Uterus (tissue), 4 donors: ENCODE data around the gene DBP. TPM values are rescaled to one million over a fixed set of nuclear protein-coding genes. Genes with fewer than 3 reads are reported as not detected.
"Not testable (repeated sequence)": the region's sequence is repeated elsewhere in the genome, so short reads cannot be mapped to it uniquely, and the experiment has no call there.

Experiments used
- DNase-seq, 2 donors: peaks; one replicate each; pipeline ENCODE4 v3.0.0-alpha.2; 2019 to 2020
- H3K27ac ChIP-seq, 2 donors: fragments of 200-600 bp; sonication (generic); 1 replicate in 1 of 2; 2 replicates in 1 of 2; pipeline ENCODE4 v1.5.1; 2016 to 2018
- H3K27me3 ChIP-seq, 2 donors: fragments of 200-600 bp; sonication (generic); one replicate each; pipeline ENCODE4 v1.5.1; 2018 to 2019; ENCODE audit warnings: control low read depth in 1 of 2
- H3K36me3 ChIP-seq, 2 donors: fragments of 200-600 bp; sonication (generic); one replicate each; pipeline ENCODE4 v1.5.1; 2019; ENCODE audit warnings: control low read depth in 1 of 2
- H3K4me1 ChIP-seq, 2 donors: fragments of 200-600 bp; sonication (generic); one replicate each; pipeline ENCODE4 v1.5.1; 2018 to 2019; ENCODE audit warnings: control low read depth in 1 of 2
- H3K4me3 ChIP-seq, 2 donors: fragments of 200-600 bp; sonication (generic); 1 replicate in 1 of 2; 2 replicates in 1 of 2; pipeline ENCODE4 v1.5.1; 2018 to 2019; ENCODE audit warnings: mild to moderate bottlenecking in 1 of 2
- H3K9me3 ChIP-seq, 2 donors: fragments of 200-600 bp; sonication (generic); one replicate each; pipeline ENCODE4 v1.5.1; 2019; ENCODE audit warnings: control low read depth in 1 of 2
- CTCF ChIP-seq, 4 experiments: fragments of 200-600 bp in 2 of 4; fragments of 450-650 bp in 2 of 4; sonication (generic) in 2 of 4; IDR thresholded peaks; one replicate each; pipeline ENCODE4 v1.5.1; 2016 to 2019; ENCODE audit warnings: antibody characterized with exemption in 4 of 4, mild to moderate bottlenecking in 2 of 4, moderate library complexity in 1 of 4
- POLR2A ChIP-seq, 2 donors: fragments of 450-650 bp; IDR thresholded peaks; one replicate each; pipeline ENCODE4 v1.6.1; 2016; ENCODE audit warnings: antibody characterized with exemption in 2 of 2, mild to moderate bottlenecking in 1 of 2, moderate library complexity in 1 of 2
- intact Hi-C: fragments of 100-400 bp; cut with DNase I; formaldehyde crosslinking; loops from one replicate; pipeline ENCODE4 v1.15.1; 2023; ENCODE audit warnings: low total_unique reads
- total RNA-seq, 4 donors: library from RNA; depleted of rRNA in 3 of 4; stranded (reverse); fragments of >200 nt in 3 of 4; gene quantifications; one replicate each; pipeline versions ENCODE4 v1.1.0 to v1.2.4, GENCODE V29; 2014 to 2023
- donor health status: DM: yes; HTN: yes; CAD: no.

DBP gene
- total RNA-seq, 4 donors from 2014 or later: 3.1 to 29.8 (median 11.3) TPM; not detected in 1

GRCh38 chr19:48681127-48681470, 43.9 kb upstream of the DBP start:
- no peak for DNase-seq
- intact Hi-C loops: no loop called here
- H3K4me1 ChIP-seq: no peaks in the 10 kb centered on the region
- H3K27ac ChIP-seq: no peak overlapping the region
- no peaks in the 10 kb centered on the region for H3K36me3 ChIP-seq
- no peak overlapping the region for H3K4me3 ChIP-seq
- no peaks in the 10 kb centered on the region for H3K9me3 ChIP-seq
- no peak for TF ChIP-seq POLR2A (IDR thresholded peaks at IDR 0.05)
- no peak for TF ChIP-seq CTCF (IDR thresholded peaks at IDR 0.05)
- no peaks in the 10 kb centered on the region for H3K27me3 ChIP-seq

GRCh38 chr19:48680436-48681126, 43.4 kb upstream of the DBP start:
- no peak for DNase-seq
- H3K27ac ChIP-seq: no peak overlapping the region
- no peak overlapping the region for H3K4me3 ChIP-seq
- no peaks in the 10 kb centered on the region for H3K36me3 ChIP-seq
- H3K4me1 ChIP-seq: no peaks in the 10 kb centered on the region
- intact Hi-C loops: no loop called here
- TF ChIP-seq POLR2A (IDR thresholded peaks at IDR 0.05): no peak
- TF ChIP-seq CTCF (IDR thresholded peaks at IDR 0.05): no peak
- H3K27me3 ChIP-seq: no peaks in the 10 kb centered on the region
- no peaks in the 10 kb centered on the region for H3K9me3 ChIP-seq

GRCh38 chr19:48680006-48680405, 42.8 kb upstream of the DBP start:
- H3K27ac ChIP-seq, H3K4me1 ChIP-seq, H3K4me3 ChIP-seq, H3K27me3 ChIP-seq, H3K36me3 ChIP-seq, intact Hi-C loops, DNase-seq, H3K9me3 ChIP-seq: not testable (repeated sequence)

- Histone ChIP-seq H3K9me3 (no peaks in the 10 kb centered on the region), H3K36me3 (no peaks in the 10 kb centered on the region), H3K27ac (no peak overlapping the region), H3K27me3 (no peaks in the 10 kb centered on the region), H3K4me1 (no peaks in the 10 kb centered on the region), H3K4me3 (no peak overlapping the region)
- intact Hi-C loops: no loop called here
- no peak for DNase-seq
- no peak for TF ChIP-seq CTCF (IDR thresholded peaks at IDR 0.05)
- TF ChIP-seq POLR2A (IDR thresholded peaks at IDR 0.05): no peak
Observed at GRCh38 chr19:48678201-48678600, 41.0 kb upstream of the DBP start.

GRCh38 chr19:48676887-48677286, 39.7 kb upstream of the DBP start:
- no peak for DNase-seq
- intact Hi-C loops: no loop called here
- no peak overlapping the region for H3K27ac ChIP-seq
- H3K36me3 ChIP-seq: no peaks in the 10 kb centered on the region
- H3K27me3 ChIP-seq: no peaks in the 10 kb centered on the region
- H3K9me3 ChIP-seq: no peaks in the 10 kb centered on the region
- H3K4me1 ChIP-seq: no peaks in the 10 kb centered on the region
- TF ChIP-seq POLR2A (IDR thresholded peaks at IDR 0.05) (no peak), CTCF (IDR thresholded peaks at IDR 0.05) (no peak)
- H3K4me3 ChIP-seq: no peak overlapping the region

GRCh38 chr19:48676487-48676886, 39.3 kb upstream of the DBP start:
- no peaks in the 10 kb centered on the region for H3K9me3 ChIP-seq
- no peaks in the 10 kb centered on the region for H3K27me3 ChIP-seq
- no peaks in the 10 kb centered on the region for H3K4me1 ChIP-seq
- DNase-seq: no peak
- intact Hi-C loops: no loop called here
- no peaks in the 10 kb centered on the region for H3K36me3 ChIP-seq
- no peak overlapping the region for H3K4me3 ChIP-seq
- H3K27ac ChIP-seq: no peak overlapping the region
- TF ChIP-seq CTCF (IDR thresholded peaks at IDR 0.05) (no peak), POLR2A (IDR thresholded peaks at IDR 0.05) (peak in 1 of 2 donors; percentile 6)
